CD14-positive monocyte (primary cell): ENCODE measurements around the gene NR2F1. TPM values are rescaled to one million over a fixed set of nuclear protein-coding genes. Genes with fewer than 3 reads are reported as not detected.
A peak's percentile ranks its signal among the peaks of the same experiment; 100 is the strongest.

Experiments used
- DNase-seq, 3 donors: peaks; one replicate each; pipeline ENCODE4 v3.0.0-alpha.2; 2011 to 2022
- H2AFZ ChIP-seq: 2 replicates; pipeline ENCODE4 v1.6.0; 2012; ENCODE audit warnings: mild to moderate bottlenecking, low read depth, low read length, inconsistent platforms; ENCODE audit not compliant: insufficient read depth, poor library complexity, severe bottlenecking
- H3K27ac ChIP-seq, 2 donors: 1 replicate in 1 of 2; 2 replicates in 1 of 2; pipeline ENCODE4 v1.5.1; 2012 to 2013; ENCODE audit warnings: low read length in 2 of 2, control low read depth in 1 of 2, inconsistent platforms in 1 of 2, low read depth in 1 of 2, mild to moderate bottlenecking in 1 of 2
- H3K27me3 ChIP-seq, 2 donors: one replicate each; pipeline versions ENCODE4 v1.6.0 to v1.6.1; 2011 to 2013; ENCODE audit warnings: low read length in 2 of 2; ENCODE audit not compliant: control insufficient read depth in 2 of 2, insufficient read depth in 2 of 2
- H3K36me3 ChIP-seq, 2 donors: replicated peaks in 1 of 2; 1 replicate in 1 of 2; 2 replicates in 1 of 2; pipeline versions ENCODE4 v1.5.1 to v1.6.1; 2012 to 2013; ENCODE audit warnings: low read length in 2 of 2, control low read depth in 1 of 2, inconsistent platforms in 1 of 2, mild to moderate bottlenecking in 1 of 2; ENCODE audit not compliant: insufficient read depth in 2 of 2, control insufficient read depth in 1 of 2
- H3K4me1 ChIP-seq, 2 donors: 1 replicate in 1 of 2; 2 replicates in 1 of 2; pipeline versions ENCODE4 v1.5.1 to v1.6.1; 2012 to 2013; ENCODE audit warnings: low read length in 2 of 2, control low read depth in 1 of 2, inconsistent platforms in 1 of 2, mild to moderate bottlenecking in 1 of 2, moderate library complexity in 1 of 2; ENCODE audit not compliant: insufficient read depth in 2 of 2, control insufficient read depth in 1 of 2
- H3K4me2 ChIP-seq: replicated peaks from 2 replicates; pipeline ENCODE3; 2012; ENCODE audit warnings: low read length, moderate library complexity, mild to moderate bottlenecking; ENCODE audit not compliant: poor library complexity, severe bottlenecking; ENCODE audit errors: extremely low read depth
- H3K4me3 ChIP-seq, 3 experiments: fragments of 200-600 bp in 1 of 3; sonication (generic) in 1 of 3; replicated peaks in 1 of 3; 1 replicate in 2 of 3; 2 replicates in 1 of 3; pipeline ENCODE4 v1.5.1; 2011 to 2013; ENCODE audit warnings: low read length in 3 of 3, mild to moderate bottlenecking in 3 of 3, control low read depth in 2 of 3, low read depth in 2 of 3, inconsistent platforms in 1 of 3, moderate library complexity in 1 of 3
- H3K79me2 ChIP-seq: 2 replicates; pipeline ENCODE4 v1.6.0; 2012; ENCODE audit warnings: mild to moderate bottlenecking, control low read depth, inconsistent platforms, low read length, moderate library complexity; ENCODE audit not compliant: insufficient read depth
- H3K9ac ChIP-seq: 2 replicates; pipeline ENCODE4 v1.6.0; 2017; ENCODE audit warnings: low read length, mild to moderate bottlenecking; ENCODE audit not compliant: insufficient read depth, poor library complexity, severe bottlenecking
- H3K9me3 ChIP-seq, 2 donors: replicated peaks in 1 of 2; 1 replicate in 1 of 2; 2 replicates in 1 of 2; pipeline versions ENCODE4 v1.5.1 to v1.6.1; 2012 to 2013; ENCODE audit warnings: low read length in 2 of 2, control low read depth in 1 of 2; ENCODE audit not compliant: control insufficient read depth in 1 of 2, insufficient read depth in 1 of 2
- H4K20me1 ChIP-seq: 2 replicates; pipeline ENCODE4 v1.6.0; 2012; ENCODE audit warnings: mild to moderate bottlenecking, low read length, control low read depth, moderate library complexity; ENCODE audit not compliant: insufficient read depth
- H3K27ac Mint-ChIP-seq, 7 donors: one replicate each; pipeline ENCODE4 v1.8.0; 2020; ENCODE audit warnings: mild to moderate bottlenecking in 7 of 7, mixed read lengths in 7 of 7, moderate library complexity in 6 of 7, inconsistent platforms in 2 of 7
- H3K27me3 Mint-ChIP-seq, 3 donors: one replicate each; pipeline ENCODE4 v1.8.0; 2021 to 2022; ENCODE audit warnings: low read depth in 3 of 3, mild to moderate bottlenecking in 3 of 3, mixed read lengths in 3 of 3, moderate library complexity in 3 of 3, inconsistent platforms in 1 of 3
- H3K36me3 Mint-ChIP-seq, 2 donors: one replicate each; pipeline ENCODE4 v1.8.0; 2020; ENCODE audit warnings: mixed read lengths in 2 of 2, inconsistent platforms in 1 of 2, mild to moderate bottlenecking in 1 of 2
- H3K4me1 Mint-ChIP-seq: one replicate; pipeline ENCODE4 v1.8.0; 2020; ENCODE audit warnings: mild to moderate bottlenecking, mixed read lengths
- H3K4me3 Mint-ChIP-seq, 2 donors: one replicate each; pipeline ENCODE4 v1.8.0; 2020; ENCODE audit warnings: mild to moderate bottlenecking in 2 of 2, mixed read lengths in 2 of 2, moderate library complexity in 1 of 2
- H3K9me3 Mint-ChIP-seq, 7 donors: one replicate each; pipeline ENCODE4 v1.8.0; 2020 to 2022; ENCODE audit warnings: mixed read lengths in 7 of 7, mild to moderate bottlenecking in 6 of 7, moderate library complexity in 6 of 7, inconsistent platforms in 2 of 7
- CTCF ChIP-seq: fragments of 200-600 bp; IDR thresholded peaks from one replicate; pipeline ENCODE4 v1.8.0; 2022; ENCODE audit warnings: antibody characterized with exemption, mild to moderate bottlenecking
- WGBS: methylation state at CpG from one replicate; pipeline ENCODE4 v1.1.5; 2013; ENCODE audit warnings: missing lambda C conversion rate; ENCODE audit not compliant: insufficient coverage; 5-methylcytosine and 5-hydroxymethylcytosine counted together
- intact Hi-C, 2 donors: fragments of 100-400 bp; cut with micrococcal nuclease; formaldehyde crosslinking; loops; one replicate each; pipeline versions ENCODE4 v1.15.0 to v1.15.1; 2023
- polyA plus RNA-seq, 3 donors: library from polyadenylated mRNA; depleted of rRNA in 1 of 3; unstranded in 2 of 3; stranded (reverse) in 1 of 3; fragments of 300-500 nt in 2 of 3; fragments of >200 nt in 1 of 3; fragmentation: Illumina TruSeq in 2 of 3; gene quantifications; 1 replicate in 2 of 3; 2 replicates in 1 of 3; pipeline ENCODE4 v1.2.3, GENCODE V29; 2012 to 2021

Gene NR2F1
- polyA plus RNA-seq, 3 donors: not detected

- no peak overlapping the region for H3K4me2 ChIP-seq
- Mint-ChIP-seq H3K9me3 (peaks cover 0 to 23% (median 11%) of the 10 kb centered on the region in 7 donors), H3K36me3 (peaks cover 0 to 11% of the 10 kb centered on the region in 2 donors), H3K4me1 (peaks cover 30% of the 10 kb centered on the region), H3K27ac (no peak overlapping the region), H3K27me3 (peaks cover 35 to 76% (median 36%) of the 10 kb centered on the region in 3 donors), H3K4me3 (peak overlapping the region in 1 of 2 donors; percentile 81)
- peaks cover 23 to 40% of the 10 kb centered on the region in 2 donors for H3K4me1 ChIP-seq
- H3K27ac ChIP-seq: no peak overlapping the region
- no peaks in the 10 kb centered on the region for H3K79me2 ChIP-seq
- no peaks in the 10 kb centered on the region for H3K36me3 ChIP-seq
- H3K9ac ChIP-seq: no peak overlapping the region
- H2AFZ ChIP-seq: no peak overlapping the region
- no peak overlapping the region for H3K4me3 ChIP-seq
- whole genome bisulfite sequencing: 3% methylated on average over 14 of the region's 25 CpGs
- H3K9me3 ChIP-seq: peaks cover 0 to 65% of the 10 kb centered on the region in 2 donors
- no peak for TF ChIP-seq CTCF
- peaks cover 87 to 100% of the 10 kb centered on the region in 2 donors for H3K27me3 ChIP-seq
- no peak for DNase-seq
- intact Hi-C loops: no loop called here
- H4K20me1 ChIP-seq: no peaks in the 10 kb centered on the region
Observed at GRCh38 chr5:93577854-93578812, 4.9 kb upstream of the NR2F1 start.

GRCh38 chr5:93578813-93579691 lies 4.0 kb upstream of the NR2F1 start:
- Histone ChIP-seq H4K20me1 (no peaks in the 10 kb centered on the region), H3K9ac (no peak overlapping the region), H3K9me3 (peaks cover 0 to 61% of the 10 kb centered on the region in 2 donors), H2AFZ (no peak overlapping the region), H3K4me2 (peak overlapping the region; percentile 28), H3K4me3 (no peak overlapping the region), H3K79me2 (no peaks in the 10 kb centered on the region), H3K27me3 (peaks cover 85 to 97% of the 10 kb centered on the region in 2 donors), H3K36me3 (no peaks in the 10 kb centered on the region), H3K4me1 (peaks cover 31 to 49% of the 10 kb centered on the region in 2 donors), H3K27ac (no peak overlapping the region)
- H3K9me3 Mint-ChIP-seq: peaks cover 0 to 23% (median 11%) of the 10 kb centered on the region in 7 donors
- under 1% methylated on average over 33 of the region's 49 CpGs for WGBS
- no peak for DNase-seq
- no peak for TF ChIP-seq CTCF
- H3K27me3 Mint-ChIP-seq: peaks cover 26 to 67% (median 26%) of the 10 kb centered on the region in 3 donors
- no peak overlapping the region for H3K27ac Mint-ChIP-seq
- intact Hi-C loops: no loop called here
- peaks cover 28% of the 10 kb centered on the region for H3K4me1 Mint-ChIP-seq
- H3K4me3 Mint-ChIP-seq: peak overlapping the region in 1 of 2 donors; percentile 81
- H3K36me3 Mint-ChIP-seq: peaks cover 2 to 9% of the 10 kb centered on the region in 2 donors
